CD4-positive, alpha-beta T cell treated with Interleukin-1 beta for 1 hour (primary cell): ENCODE measurements around the gene NRXN3.

ENCODE experiments used
- DNase-seq, 2 donors: peaks; one replicate each; pipeline ENCODE4 v3.0.0-alpha.2; 2020 to 2022

The NRXN3 gene

GRCh38 chr14:79179985-79180384, 1009.8 kb downstream of the NRXN3 start:
- no peak for DNase-seq

- no peak for DNase-seq
These were observed 1010.5 kb downstream of the NRXN3 start for GRCh38 chr14:79180656-79181055.

GRCh38 chr14:79186523-79186922, 1016.4 kb downstream of the NRXN3 start:
- DNase-seq = no peak

- no peak for DNase-seq
These were observed 1023.7 kb downstream of the NRXN3 start for GRCh38 chr14:79193689-79194477.

- DNase-seq = no peak
These were observed 1026.0 kb downstream of the NRXN3 start for GRCh38 chr14:79196216-79196615.

- no peak for DNase-seq
These were observed 1027.3 kb downstream of the NRXN3 start for GRCh38 chr14:79197516-79197915.

- no peak for DNase-seq
These were observed 1029.0 kb downstream of the NRXN3 start for GRCh38 chr14:79199217-79199616.

- DNase-seq = no peak
These were observed 1031.5 kb downstream of the NRXN3 start for GRCh38 chr14:79201564-79202207.

GRCh38 chr14:79204591-79204990, 1034.4 kb downstream of the NRXN3 start:
- DNase-seq = no peak

GRCh38 chr14:79209418-79209817, 1039.2 kb downstream of the NRXN3 start:
- no peak for DNase-seq

GRCh38 chr14:79225815-79226214, 1055.6 kb downstream of the NRXN3 start:
- no peak for DNase-seq

GRCh38 chr14:79229383-79229909, 1059.3 kb downstream of the NRXN3 start:
- no peak for DNase-seq

GRCh38 chr14:79242666-79243065, 1072.5 kb downstream of the NRXN3 start:
- no peak for DNase-seq

- DNase-seq = no peak
These were observed 1076.0 kb downstream of the NRXN3 start for GRCh38 chr14:79246173-79246572.

GRCh38 chr14:79248126-79248525, 1078.0 kb downstream of the NRXN3 start:
- no peak for DNase-seq

- no peak for DNase-seq
These were observed 1078.6 kb downstream of the NRXN3 start for GRCh38 chr14:79248771-79249170.

- DNase-seq = no peak
These were observed 1081.1 kb downstream of the NRXN3 start for GRCh38 chr14:79251278-79251677.

GRCh38 chr14:79253576-79253975, 1083.4 kb downstream of the NRXN3 start:
- no peak for DNase-seq

GRCh38 chr14:79254069-79254775, 1084.0 kb downstream of the NRXN3 start:
- DNase-seq = no peak

- DNase-seq = no peak
These were observed 1086.2 kb downstream of the NRXN3 start for GRCh38 chr14:79256380-79256779.

- no peak for DNase-seq
These were observed 1090.2 kb downstream of the NRXN3 start for GRCh38 chr14:79260406-79260805.

- DNase-seq = no peak
These were observed 1095.3 kb downstream of the NRXN3 start for GRCh38 chr14:79265366-79265946.

GRCh38 chr14:79270361-79270760, 1100.2 kb downstream of the NRXN3 start:
- no peak for DNase-seq
